ENCODE results near the gene MAPK4.

Gene MAPK4

DNA sequence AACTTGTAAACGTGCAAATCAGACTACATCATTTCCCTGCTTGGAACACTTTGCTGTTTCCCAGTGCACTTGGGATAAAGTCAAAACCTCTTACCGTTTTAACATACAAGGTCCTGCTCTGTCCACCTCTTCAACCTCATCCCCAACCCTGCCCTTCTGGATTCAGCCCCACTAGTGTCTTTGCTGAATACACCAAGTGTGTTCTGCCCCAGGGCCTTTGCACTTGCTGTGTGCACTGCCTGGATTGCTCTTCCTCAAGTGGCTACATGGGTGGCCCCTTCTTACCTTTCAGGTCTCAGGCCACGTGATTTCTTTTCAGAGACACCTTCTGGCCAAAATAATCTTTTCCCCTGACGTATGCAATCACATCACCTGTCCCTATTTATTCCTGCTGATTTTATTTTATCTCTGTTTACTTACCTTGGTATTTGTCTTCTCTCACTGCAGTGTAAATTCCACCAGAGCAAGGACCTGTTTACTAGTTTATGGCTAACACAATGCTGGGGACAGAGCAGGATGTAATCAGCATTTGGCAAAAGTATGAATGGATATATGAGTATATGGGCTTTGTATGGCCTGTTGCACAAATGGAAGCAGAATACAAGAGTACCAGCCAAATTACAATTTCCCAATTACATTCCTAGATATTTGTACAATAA is 63.9 kb downstream of the MAPK4 start:
- no peaks in the 10 kb centered on the region for H3K4me1 Mint-ChIP-seq (ENCODE audit: low read depth)
- H3K4me3 Mint-ChIP-seq: no peak overlapping the region
- no peaks in the 10 kb centered on the region for H3K9me3 Mint-ChIP-seq
- peaks cover 6% of the 10 kb centered on the region for H3K27me3 Mint-ChIP-seq (ENCODE audit: low read depth)
- H3K27ac Mint-ChIP-seq: no peak overlapping the region
- H3K36me3 Mint-ChIP-seq (ENCODE audit: low read depth): no peaks in the 10 kb centered on the region

DNA sequence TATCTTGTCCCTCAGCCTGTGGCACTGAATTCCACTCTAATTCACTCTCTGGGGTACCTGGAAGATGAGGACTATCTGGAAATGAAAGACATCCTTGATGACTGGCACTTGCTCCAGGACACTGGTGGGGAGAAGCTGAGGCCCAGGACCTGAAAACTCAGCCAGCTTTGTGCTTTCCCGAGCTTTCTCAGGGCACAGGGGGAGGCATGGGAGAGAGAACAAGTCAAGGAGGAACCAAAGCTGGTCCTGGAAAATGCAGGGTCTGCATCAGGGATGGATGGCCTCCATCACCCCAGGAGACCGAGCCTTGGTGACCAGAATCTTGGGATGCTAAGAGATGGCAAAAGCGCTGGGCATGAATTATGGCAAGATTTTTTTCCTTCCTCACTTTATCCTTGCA is 65.1 kb downstream of the MAPK4 start:
- H3K4me3 Mint-ChIP-seq: no peak overlapping the region
- no peaks in the 10 kb centered on the region for H3K9me3 Mint-ChIP-seq
- H3K27ac Mint-ChIP-seq: no peak overlapping the region
- no peaks in the 10 kb centered on the region for H3K4me1 Mint-ChIP-seq (ENCODE audit: low read depth)
- H3K27me3 Mint-ChIP-seq (ENCODE audit: low read depth): peaks cover 6% of the 10 kb centered on the region
- no peaks in the 10 kb centered on the region for H3K36me3 Mint-ChIP-seq (ENCODE audit: low read depth)

DNA sequence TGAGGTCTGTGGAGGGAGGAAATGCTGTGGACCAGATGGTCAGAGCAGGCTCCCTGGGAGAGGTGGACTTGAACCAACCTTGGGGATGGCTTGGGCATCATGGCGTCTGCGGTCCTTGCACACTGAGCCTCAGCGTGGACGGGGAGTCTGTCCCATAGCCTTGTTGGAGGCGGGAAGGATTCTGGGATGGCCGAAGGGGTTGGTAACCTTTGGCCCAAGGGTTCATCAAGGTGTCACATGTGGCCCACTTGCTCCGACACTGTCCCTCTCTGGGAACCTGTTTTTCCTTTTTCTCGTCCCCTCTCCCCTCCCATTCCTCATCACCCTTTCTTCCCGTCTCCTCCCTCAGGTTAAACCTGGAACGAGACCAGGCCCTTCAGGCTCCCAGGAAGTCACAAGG is 66.4 kb downstream of the MAPK4 start:
- Mint-ChIP-seq H3K4me1 (ENCODE audit: low read depth) (no peaks in the 10 kb centered on the region), H3K27me3 (ENCODE audit: low read depth) (peaks cover 6% of the 10 kb centered on the region), H3K27ac (no peak overlapping the region), H3K9me3 (no peaks in the 10 kb centered on the region), H3K36me3 (ENCODE audit: low read depth) (no peaks in the 10 kb centered on the region), H3K4me3 (no peak overlapping the region)

DNA sequence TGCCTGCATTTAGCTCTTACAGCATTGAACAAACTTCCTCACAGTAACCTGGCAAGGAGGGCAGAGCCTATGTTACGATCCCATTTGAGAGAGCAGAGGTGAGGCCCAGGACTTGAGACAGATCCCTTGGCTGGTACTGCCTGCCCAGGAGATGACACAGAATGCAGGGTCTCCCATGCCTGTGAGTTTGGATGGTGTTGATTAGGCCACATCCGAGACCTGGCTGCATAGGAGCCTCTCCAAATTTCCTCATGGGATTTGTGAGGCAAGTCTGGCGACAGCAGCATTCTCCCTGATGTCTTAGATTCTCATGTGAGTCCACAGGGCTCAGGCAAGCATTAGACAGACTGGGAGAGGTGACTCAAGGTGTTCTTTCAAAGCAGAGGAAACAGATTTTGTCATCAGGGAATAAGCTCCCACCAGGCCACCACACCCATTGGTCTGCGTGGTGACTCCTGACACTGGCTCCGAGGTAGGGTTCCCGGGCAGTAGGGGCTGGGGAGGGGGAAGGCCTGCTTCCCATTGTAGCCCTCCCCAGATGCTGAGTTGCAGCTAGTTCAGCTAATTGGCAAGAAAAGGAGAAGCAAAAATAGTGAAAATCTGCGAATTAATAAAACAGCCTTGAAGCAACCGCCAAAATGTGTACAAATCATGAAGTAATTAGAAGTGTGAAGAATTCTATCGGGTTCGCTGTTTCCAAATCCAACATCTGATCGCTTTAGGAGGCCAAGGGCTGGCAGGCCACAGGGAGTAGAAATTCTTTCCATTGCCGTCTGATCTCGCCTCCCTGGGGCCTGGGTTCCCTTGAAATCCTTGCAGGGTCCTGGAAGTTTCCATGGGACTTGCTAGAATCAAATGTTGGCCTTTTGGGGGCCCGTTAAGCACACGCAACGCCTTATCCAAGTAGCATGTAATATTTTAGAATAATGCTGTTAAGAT is 68.0 kb downstream of the MAPK4 start:
- H3K9me3 Mint-ChIP-seq: no peaks in the 10 kb centered on the region
- H3K36me3 Mint-ChIP-seq (ENCODE audit: low read depth): no peaks in the 10 kb centered on the region
- no peak overlapping the region for H3K4me3 Mint-ChIP-seq
- H3K27me3 Mint-ChIP-seq (ENCODE audit: low read depth): peaks cover 2% of the 10 kb centered on the region
- H3K27ac Mint-ChIP-seq: no peak overlapping the region
- no peaks in the 10 kb centered on the region for H3K4me1 Mint-ChIP-seq (ENCODE audit: low read depth)

DNA sequence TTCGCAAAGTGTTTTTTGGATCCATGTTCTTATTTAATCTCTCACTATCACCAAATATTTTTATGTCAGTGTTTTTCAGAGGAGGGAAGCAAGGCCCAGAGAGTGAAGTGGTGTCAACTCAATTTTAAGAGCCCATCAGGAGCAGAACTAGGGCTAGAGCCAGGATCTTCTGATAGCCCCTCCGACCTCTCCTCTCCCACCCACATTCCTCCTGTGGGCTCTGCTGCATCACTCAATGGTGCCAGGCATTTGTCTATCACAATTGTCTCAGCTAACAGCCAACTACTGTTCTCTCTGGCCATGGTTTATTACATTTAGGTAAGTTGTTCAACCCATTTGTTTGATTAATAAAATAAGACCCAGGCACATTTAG is 68.6 kb downstream of the MAPK4 start:
- no peak overlapping the region for H3K4me3 Mint-ChIP-seq
- no peaks in the 10 kb centered on the region for H3K36me3 Mint-ChIP-seq (ENCODE audit: low read depth)
- H3K9me3 Mint-ChIP-seq: no peaks in the 10 kb centered on the region
- no peak overlapping the region for H3K27ac Mint-ChIP-seq
- no peaks in the 10 kb centered on the region for H3K27me3 Mint-ChIP-seq (ENCODE audit: low read depth)
- no peaks in the 10 kb centered on the region for H3K4me1 Mint-ChIP-seq (ENCODE audit: low read depth)

DNA sequence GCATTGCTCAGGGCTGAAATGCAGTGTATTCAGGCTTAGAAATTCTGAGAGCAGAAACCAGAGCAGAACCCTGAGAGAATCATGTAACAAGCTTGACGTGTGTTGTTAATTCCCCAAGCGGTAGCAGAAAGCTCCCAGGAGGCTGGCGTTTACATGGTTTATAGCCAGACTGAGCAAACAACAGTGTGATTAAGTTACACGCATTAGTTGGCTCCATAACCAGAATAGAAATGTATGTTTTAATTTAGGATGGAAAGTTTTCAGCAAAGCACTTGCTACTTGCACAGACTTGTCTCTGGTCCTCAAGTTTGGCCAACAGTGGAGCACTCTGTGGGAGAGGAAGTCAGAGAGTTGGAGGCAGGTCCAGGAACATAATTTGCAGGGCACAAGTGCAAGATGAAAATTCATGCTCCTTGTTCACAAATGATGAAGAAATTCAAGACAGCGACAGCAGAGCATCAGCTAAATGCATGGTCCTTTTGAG is 69.3 kb downstream of the MAPK4 start:
- no peak overlapping the region for H3K27ac Mint-ChIP-seq
- no peaks in the 10 kb centered on the region for H3K4me1 Mint-ChIP-seq (ENCODE audit: low read depth)
- H3K27me3 Mint-ChIP-seq (ENCODE audit: low read depth): no peaks in the 10 kb centered on the region
- no peaks in the 10 kb centered on the region for H3K9me3 Mint-ChIP-seq
- no peak overlapping the region for H3K4me3 Mint-ChIP-seq
- H3K36me3 Mint-ChIP-seq (ENCODE audit: low read depth): no peaks in the 10 kb centered on the region

DNA sequence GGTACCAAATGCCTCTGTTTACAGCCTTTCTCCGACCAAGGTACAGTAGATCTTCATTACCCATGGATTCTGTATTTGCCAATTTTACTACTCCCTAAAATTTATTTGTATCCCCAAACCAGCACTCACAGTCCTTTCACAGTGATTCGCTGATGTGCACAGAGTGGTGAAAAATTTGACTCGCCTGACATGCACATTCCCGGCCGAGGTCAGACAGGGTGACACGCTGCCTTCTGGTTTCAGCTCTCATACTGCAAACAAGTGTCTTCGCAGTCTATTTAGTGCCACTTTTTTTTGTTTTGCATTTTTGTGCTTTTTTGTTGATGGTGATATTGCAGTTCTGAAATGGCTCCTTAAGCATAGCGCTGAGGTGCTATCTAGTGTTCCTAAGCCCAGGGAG is 71.0 kb downstream of the MAPK4 start:
- Mint-ChIP-seq H3K36me3 (ENCODE audit: low read depth) (no peaks in the 10 kb centered on the region), H3K27me3 (ENCODE audit: low read depth) (no peaks in the 10 kb centered on the region), H3K27ac (no peak overlapping the region), H3K4me3 (no peak overlapping the region), H3K4me1 (ENCODE audit: low read depth) (no peaks in the 10 kb centered on the region), H3K9me3 (no peaks in the 10 kb centered on the region)

DNA sequence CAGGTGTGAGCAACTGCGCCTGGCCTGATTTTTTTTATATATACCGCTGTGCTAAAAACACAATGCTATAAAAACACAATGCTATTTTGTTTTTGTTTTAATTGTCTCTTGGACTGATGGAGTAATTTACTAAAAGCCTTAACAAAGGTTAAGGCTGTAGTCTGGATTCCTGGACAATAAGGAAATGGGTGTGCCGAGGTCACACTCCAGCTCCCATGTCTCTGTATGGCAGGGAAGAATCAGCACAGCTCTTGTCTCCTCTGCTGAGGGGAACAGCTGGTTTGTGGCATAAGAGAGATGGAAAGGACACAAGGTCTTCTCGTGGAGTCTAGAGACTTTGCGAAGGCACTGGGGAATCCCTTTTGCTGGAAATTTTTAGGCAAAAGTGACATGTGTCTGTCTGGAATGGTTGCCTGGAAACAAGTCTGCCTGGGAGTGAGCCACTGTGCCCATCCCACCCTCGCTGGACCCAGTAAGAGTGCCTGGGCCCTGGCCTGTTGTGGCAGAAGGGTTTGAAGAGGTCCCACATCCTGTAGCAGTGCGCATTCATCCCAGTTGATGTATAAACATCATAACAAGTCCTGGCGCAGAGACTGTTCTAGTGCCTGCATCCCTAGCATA is 73.1 kb downstream of the MAPK4 start:
- Mint-ChIP-seq H3K9me3 (no peaks in the 10 kb centered on the region), H3K27me3 (ENCODE audit: low read depth) (no peaks in the 10 kb centered on the region), H3K4me1 (ENCODE audit: low read depth) (no peaks in the 10 kb centered on the region), H3K27ac (no peak overlapping the region), H3K36me3 (ENCODE audit: low read depth) (no peaks in the 10 kb centered on the region), H3K4me3 (no peak overlapping the region)

DNA sequence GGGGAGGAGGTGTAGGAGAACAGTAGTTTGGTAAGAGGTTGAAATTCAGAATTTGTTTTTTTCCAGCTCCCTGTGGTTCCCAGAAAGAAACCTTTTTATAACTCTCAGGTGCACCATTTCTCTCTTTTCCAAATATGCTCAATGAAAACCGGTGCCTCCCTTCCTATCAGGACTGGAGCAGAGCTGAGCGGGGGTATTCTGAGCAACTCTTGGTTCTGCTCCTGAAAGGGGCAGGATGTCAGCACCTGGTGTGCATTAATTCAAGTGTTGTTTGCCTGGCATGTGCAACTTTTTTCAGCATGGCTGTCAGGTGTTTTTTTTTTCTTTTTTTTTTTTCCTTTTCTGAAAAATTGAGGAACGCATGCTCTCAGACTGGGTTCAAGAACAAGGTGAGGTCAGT is 74.1 kb downstream of the MAPK4 start:
- H3K4me1 Mint-ChIP-seq (ENCODE audit: low read depth): no peaks in the 10 kb centered on the region
- H3K36me3 Mint-ChIP-seq (ENCODE audit: low read depth): no peaks in the 10 kb centered on the region
- H3K4me3 Mint-ChIP-seq: no peak overlapping the region
- H3K27me3 Mint-ChIP-seq (ENCODE audit: low read depth): no peaks in the 10 kb centered on the region
- H3K27ac Mint-ChIP-seq: no peak overlapping the region
- no peaks in the 10 kb centered on the region for H3K9me3 Mint-ChIP-seq

DNA sequence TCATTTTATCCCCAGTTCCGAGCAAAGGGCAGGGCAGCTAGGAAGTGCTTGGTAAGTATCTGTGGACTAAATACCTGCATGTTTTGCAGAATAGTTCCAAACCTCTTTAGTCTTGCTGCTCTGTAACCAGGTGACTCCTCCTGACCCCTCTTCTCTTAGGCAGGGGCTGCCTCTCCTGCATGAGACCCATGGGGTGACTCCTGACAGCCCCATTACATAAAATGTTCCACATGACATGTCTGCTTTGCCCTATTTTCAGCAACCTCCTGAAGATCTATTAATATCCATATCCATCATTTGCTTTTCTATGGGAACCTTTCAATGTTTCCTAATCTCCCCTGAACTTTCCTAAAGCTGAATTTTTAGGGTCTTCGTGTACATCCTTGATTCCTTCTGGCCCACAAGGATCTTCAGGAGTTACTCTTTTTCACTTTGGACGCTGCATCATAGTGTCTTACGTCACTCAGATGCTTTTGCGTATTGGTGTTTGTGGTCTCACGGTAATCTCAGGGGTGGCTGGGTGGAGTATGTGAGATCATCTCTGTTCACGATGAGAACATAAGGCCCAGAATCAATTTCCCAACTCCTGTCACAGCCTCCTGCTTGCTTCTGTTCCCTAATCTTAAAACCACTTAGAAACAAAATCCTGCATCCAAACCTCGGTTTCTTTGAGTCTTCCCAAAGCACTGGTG is 76.6 kb downstream of the MAPK4 start:
- Mint-ChIP-seq H3K27me3 (ENCODE audit: low read depth) (no peaks in the 10 kb centered on the region), H3K4me1 (ENCODE audit: low read depth) (no peaks in the 10 kb centered on the region), H3K9me3 (no peaks in the 10 kb centered on the region), H3K27ac (no peak overlapping the region), H3K4me3 (no peak overlapping the region), H3K36me3 (ENCODE audit: low read depth) (no peaks in the 10 kb centered on the region)

DNA sequence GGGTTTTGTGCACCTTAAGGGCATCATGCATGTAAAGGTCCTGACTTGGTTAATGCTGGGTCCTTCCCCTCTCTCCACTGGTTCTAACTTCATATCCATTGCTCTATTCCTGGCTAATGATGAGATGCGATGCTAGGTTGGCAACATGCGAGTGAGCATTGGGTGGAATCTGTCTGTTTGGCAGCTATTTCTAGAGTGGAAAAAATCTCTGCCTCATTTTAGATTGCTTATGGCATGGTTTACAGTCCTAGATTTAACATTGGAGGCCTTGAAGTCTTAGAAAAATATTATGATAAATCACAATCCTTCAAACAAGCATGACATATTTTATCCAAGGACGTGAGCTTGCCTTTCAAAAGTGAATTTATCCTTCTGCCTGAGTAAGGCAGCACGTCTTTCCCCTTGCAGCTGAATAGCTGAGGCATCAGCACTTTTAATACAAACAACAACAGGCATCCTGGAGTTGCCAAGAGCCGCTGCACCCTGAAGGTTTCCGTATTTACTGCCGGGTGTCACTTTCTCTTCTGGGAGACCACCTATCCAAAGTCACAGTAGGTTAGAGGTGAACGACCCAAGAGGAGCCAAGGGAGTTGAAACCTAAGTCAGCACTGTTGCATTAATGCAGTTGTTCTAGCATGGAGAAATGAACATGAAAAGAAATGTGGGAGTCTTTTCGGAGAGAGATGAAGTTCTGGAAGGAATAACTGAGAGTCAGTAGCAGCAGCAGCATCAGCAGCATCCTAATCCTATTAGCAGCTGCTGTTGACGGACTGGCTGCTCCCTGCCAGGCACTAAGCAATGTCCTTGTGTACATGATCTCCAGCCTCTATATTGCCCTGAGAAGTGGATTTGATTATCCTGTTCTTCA is 78.4 kb downstream of the MAPK4 start:
- H3K4me3 Mint-ChIP-seq: no peak overlapping the region
- no peaks in the 10 kb centered on the region for H3K27me3 Mint-ChIP-seq (ENCODE audit: low read depth)
- no peaks in the 10 kb centered on the region for H3K36me3 Mint-ChIP-seq (ENCODE audit: low read depth)
- no peak overlapping the region for H3K27ac Mint-ChIP-seq
- H3K9me3 Mint-ChIP-seq: no peaks in the 10 kb centered on the region
- no peaks in the 10 kb centered on the region for H3K4me1 Mint-ChIP-seq (ENCODE audit: low read depth)

DNA sequence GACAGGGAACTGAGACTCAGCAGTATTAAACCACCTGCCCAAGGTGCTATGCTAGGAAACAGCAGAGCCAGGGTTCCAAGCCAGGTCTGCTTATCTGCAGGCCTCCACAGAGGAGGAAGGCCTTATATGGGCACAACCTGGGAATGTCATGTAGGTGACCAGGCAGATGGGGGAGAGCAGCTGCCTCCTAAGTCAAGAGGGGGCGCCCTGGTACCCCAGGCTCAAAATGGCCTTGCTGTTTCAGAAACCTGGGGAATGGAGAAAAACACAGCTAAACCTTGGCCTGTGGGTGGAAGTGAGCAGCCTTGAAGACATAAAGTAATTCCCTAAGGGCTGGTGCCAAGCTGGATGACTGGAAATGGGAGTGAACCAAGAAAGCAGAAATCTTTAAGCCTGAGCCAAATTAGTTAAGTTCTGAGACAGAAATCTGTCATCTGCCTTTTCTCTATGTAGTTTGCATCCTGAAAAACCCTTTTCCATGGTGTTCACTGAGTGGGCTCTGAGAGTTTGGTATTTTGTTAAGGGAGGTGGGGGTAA is 79.1 kb downstream of the MAPK4 start:
- Mint-ChIP-seq H3K27me3 (ENCODE audit: low read depth) (no peaks in the 10 kb centered on the region), H3K4me1 (ENCODE audit: low read depth) (no peaks in the 10 kb centered on the region), H3K9me3 (no peaks in the 10 kb centered on the region), H3K27ac (no peak overlapping the region), H3K4me3 (no peak overlapping the region), H3K36me3 (ENCODE audit: low read depth) (no peaks in the 10 kb centered on the region)

DNA sequence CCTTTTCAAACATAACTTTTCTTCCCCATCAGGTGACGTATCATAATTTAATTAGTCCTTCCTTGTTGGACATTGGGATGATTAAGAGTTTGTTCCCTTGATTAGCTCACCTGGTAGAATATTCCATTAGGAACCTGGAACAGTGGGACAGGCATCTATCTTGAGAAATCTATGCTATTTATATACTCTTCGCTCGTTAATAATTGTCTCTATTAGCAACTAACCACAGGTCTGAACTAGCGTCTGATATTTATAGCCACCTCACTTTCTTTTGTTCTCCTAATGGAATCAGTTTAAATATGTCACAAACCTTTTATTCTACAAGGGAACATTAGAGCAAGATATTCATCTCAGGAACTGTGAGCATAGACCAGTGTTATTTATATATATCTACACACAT is 79.8 kb downstream of the MAPK4 start:
- Mint-ChIP-seq H3K27ac (no peak overlapping the region), H3K4me3 (no peak overlapping the region), H3K4me1 (ENCODE audit: low read depth) (no peaks in the 10 kb centered on the region), H3K9me3 (no peaks in the 10 kb centered on the region), H3K27me3 (ENCODE audit: low read depth) (no peaks in the 10 kb centered on the region), H3K36me3 (ENCODE audit: low read depth) (no peaks in the 10 kb centered on the region)
